ENCODE data around the gene TRAF3. TPM values are rescaled to one million over a fixed set of nuclear protein-coding genes. Genes with fewer than 3 reads are reported as not detected.
A peak's percentile ranks its signal among the peaks of the same experiment; 100 is the strongest.
"Not testable (repeated sequence)": the region's sequence is repeated elsewhere in the genome, so short reads cannot be mapped to it uniquely, and the experiment has no call there.

Gene TRAF3
- total RNA-seq, 1 donor from 2014 or later: 26.6 TPM

DNA sequence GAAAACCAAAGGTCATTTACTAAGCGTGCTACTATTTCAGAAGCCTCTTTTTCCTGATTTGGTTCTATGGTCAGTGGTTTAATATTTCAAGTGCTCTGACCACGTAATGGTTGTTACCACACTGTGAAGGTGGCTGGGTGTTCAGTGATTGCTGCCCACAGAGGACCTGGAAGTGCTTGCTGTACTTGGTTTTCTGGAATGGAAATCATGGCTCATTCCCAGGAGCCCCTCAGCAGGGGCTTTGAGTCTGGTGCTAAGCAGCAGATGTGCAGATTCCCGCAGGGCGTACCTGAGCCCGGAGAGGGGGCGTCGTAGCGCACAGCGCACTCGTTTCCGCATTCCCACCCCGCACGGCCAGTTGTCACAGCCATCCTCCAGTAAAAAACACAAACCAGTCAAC is 50.5 kb downstream of the TRAF3 start:
- DNase-seq (ENCODE audit: low read depth, low spot score): no peak

GRCh38 chr14:102828151-102828550 is 50.9 kb downstream of the TRAF3 start:
- no peak for DNase-seq (ENCODE audit: low read depth, low spot score)

- DNase-seq (ENCODE audit: low read depth, low spot score): no peak
Measured at GRCh38 chr14:102829016-102829548, 51.8 kb downstream of the TRAF3 start.

GRCh38 chr14:102830474-102831045 is 53.3 kb downstream of the TRAF3 start:
- DNase-seq (ENCODE audit: low read depth, low spot score): no peak

DNA sequence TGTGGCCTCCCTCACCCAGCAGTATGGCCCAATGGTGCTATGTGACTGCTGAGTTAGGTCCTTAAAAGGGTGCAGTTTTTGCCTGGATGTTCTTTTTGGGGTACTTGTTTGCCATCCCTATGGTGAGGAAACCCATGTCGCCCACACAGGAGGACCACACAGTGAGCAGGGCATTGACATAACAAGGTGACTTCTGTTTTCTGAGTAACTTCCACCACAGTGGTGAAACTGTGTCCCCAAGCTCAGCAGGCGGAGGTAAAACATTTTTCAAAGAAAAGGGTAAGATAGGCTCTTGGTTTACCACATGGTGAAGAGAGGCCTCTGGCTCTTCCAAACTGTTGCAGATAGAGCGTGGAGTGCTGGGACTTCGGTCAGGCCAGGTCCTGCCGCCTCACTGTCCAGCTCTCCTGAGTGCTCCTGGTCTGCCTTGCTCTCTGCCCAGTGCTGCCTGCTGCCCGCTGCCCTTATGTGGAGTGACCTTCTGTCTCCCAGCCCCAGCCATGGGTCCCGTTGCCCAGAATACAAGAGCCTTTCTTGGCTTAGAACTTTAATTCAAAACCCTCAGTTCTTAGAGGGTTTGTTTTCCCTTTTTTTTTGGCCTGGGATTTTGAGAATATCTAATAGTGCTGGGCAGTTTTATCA is 54.0 kb downstream of the TRAF3 start:
- DNase-seq (ENCODE audit: low read depth, low spot score): no peak

GRCh38 chr14:102833341-102833740 is 56.1 kb downstream of the TRAF3 start:
- DNase-seq (ENCODE audit: low read depth, low spot score): no peak

DNA sequence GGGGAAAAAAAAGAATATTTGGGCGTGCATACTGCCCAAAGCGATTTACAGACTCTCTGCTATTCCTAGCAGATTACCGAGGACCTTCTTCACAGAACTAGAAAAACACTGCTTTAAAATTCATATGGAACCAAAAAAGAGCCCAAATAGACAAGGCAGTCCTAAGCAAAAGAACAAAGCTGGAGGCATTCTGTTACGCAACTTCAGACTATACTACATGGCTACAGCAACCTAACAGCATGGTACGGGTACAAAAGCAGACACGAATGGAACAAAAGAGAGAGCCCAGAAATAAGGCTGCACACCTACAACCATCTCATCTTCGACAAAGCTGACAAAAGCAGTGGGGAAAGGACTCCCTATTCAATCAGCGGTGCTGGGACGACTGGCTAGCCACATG is 56.7 kb downstream of the TRAF3 start:
- no peak for DNase-seq (ENCODE audit: low read depth, low spot score)

- DNase-seq (ENCODE audit: low read depth, low spot score): no peak
Measured at GRCh38 chr14:102835959-102836358, 58.7 kb downstream of the TRAF3 start.

DNA sequence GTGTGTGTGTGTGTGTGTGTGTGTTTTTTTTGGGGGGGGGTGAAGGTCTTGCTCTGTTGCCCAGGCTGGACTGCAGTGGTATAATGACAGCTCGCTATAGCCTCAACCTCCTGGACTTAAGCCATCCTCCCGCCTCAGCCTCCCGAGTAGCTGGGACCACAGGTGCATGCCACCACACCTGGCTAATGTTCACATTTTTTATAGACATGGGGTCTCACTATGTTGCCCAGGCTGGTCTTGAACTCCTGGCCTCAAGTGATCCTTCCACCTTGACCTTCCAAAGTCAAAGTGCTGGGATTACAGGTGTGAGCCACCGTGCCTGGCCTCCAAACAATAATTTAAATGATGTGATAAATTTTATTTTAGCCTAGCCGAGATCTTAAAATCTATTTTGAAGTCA is 59.9 kb downstream of the TRAF3 start:
- DNase-seq (ENCODE audit: low read depth, low spot score): not testable (repeated sequence)

DNA sequence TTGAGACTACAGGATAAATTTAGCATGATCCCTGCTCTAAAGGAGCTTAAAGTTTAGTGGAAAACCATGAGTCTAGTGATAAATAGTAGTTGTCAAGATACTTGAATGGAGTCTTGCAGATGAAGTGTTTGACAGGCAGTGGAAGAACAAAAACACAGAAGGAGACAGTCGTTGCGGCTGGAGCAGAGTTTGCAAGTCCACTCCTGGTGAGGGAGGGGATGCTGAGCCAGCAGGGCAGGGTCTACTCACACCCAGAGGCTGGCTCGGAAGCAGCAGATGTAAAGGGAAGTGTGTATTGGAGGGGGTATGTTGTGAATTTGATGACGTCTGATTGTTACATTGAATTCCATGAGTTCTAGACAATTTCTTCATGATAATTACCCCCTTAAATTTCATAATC is 61.3 kb downstream of the TRAF3 start:
- DNase-seq (ENCODE audit: low read depth, low spot score): no peak

DNA sequence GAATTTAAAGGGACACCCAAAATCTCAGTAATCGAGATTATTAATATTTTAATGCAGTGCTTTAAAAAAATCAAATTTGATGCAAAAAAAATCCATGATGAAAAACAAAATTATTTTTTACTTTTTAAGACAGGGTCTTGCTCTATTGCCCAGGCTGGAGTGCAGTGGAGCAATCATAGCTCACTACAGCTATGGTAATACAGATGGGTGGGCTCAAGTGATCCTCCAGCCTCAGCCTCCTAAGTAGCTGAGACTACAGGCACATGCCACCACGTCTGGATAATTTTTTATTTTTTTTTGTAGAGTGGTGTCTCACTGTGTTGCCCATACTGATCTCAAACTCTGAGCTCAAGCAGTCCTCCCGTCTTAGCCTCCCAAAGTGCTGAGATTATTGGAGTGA is 62.9 kb downstream of the TRAF3 start:
- no peak for DNase-seq (ENCODE audit: low read depth, low spot score)

- no peak for DNase-seq (ENCODE audit: low read depth, low spot score)
Measured at GRCh38 chr14:102840771-102841528, 63.7 kb downstream of the TRAF3 start.

DNA sequence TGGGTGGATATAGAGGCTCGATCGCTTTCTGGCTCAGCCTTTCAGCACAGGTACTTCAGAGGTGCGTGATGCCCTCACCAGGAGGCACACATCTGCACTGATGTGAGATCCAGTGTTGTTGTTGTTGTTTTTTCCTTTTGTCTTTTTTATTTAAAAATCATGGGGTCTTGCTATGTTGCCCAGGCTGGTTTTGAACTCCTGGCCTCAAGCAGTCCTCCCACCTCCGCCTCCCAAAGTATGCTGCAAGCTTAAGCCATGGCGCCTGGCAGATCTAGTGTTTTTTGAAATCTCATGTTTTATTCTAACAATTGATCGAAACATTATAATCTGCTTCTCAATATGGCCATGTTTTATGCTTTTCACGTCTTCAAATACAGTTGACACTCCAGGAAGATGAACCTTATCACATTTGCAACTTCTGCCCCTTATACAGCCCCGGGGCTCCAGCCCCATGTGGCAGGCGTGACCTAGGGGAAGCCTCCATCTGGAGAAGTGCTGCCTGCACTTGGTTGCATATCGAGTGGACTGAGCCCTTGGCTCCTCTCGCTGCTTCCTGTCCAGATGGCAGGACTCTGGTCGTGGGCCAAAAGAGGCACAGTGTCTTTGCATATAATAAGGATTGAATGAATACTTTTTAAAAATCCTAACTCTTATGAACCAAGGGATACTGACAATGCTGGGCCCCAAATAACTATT is 71.7 kb downstream of the TRAF3 start:
- peak; percentile 37 for DNase-seq (ENCODE audit: low read depth, low spot score)

GRCh38 chr14:102849526-102850379 is 72.5 kb downstream of the TRAF3 start:
- peak; percentile 19 for DNase-seq (ENCODE audit: low read depth, low spot score)

GRCh38 chr14:102853648-102854047 is 76.4 kb downstream of the TRAF3 start:
- no peak for DNase-seq (ENCODE audit: low read depth, low spot score)

- no peak for DNase-seq (ENCODE audit: low read depth, low spot score)
Measured at GRCh38 chr14:102854091-102854703, 76.9 kb downstream of the TRAF3 start.

DNA sequence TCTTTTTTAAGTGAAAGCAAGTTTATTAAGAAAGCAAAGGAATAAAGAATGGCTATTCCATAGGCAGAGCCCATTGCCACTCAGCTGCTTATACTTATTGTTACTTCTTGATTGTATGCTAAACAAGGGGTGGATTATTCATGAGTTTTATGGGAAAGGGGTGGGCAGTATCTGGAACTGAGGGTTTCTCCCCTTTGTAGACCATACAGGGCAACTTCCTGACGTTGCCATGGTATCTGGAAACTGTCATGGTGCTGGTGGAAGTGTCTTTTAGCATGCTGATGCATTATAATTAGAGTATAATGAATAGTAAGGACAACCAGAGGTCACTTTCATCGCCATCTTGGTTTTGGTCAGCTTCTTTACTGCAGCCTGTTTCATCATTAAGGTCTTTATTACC is 78.9 kb downstream of the TRAF3 start:
- no peak for DNase-seq (ENCODE audit: low read depth, low spot score)

DNA sequence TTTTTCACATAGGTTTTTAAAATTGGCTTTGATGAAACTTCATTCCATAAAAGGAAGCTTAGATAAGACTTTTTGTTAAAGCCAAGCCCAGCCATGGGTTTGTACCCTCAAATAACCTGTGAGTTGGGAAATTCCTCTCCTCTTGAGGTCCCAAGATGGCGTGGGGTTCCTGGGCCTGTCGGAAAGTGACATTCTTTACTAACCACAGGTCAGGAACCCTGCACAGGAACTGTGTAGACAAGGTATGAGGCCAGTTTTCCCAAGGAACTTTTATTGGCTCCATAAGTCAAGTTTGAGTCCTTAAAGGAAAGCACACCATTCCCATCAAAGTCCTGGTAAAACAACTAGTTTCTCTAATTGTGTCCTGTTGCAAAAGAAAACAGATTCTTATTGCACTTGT is 80.2 kb downstream of the TRAF3 start:
- no peak for DNase-seq (ENCODE audit: low read depth, low spot score)

- no peak for DNase-seq (ENCODE audit: low read depth, low spot score)
Measured at GRCh38 chr14:102859911-102860310, 82.7 kb downstream of the TRAF3 start.

- no peak for DNase-seq (ENCODE audit: low read depth, low spot score)
Measured at GRCh38 chr14:102862154-102862773, 85.0 kb downstream of the TRAF3 start.

Measured in pulmonary artery endothelial cell (primary cell).